Endothelial cell of umbilical vein (primary cell): ENCODE data around the gene SLC1A7. TPM values are rescaled to one million over a fixed set of nuclear protein-coding genes. Genes with fewer than 3 reads are reported as not detected.
A peak's percentile ranks its signal among the peaks of the same experiment; 100 is the strongest.

Experiments used
- BruUV-seq: library from RNA; stranded (reverse); fragments of 400-500 nt; replicated peaks from 2 replicates; lab custom pipeline; 2021; lab: Mats Ljungman, UMichigan
- CTCF ChIA-PET: fragments of 300-600, 350-600 bp; sonication (Branson Sonifier 250); formaldehyde crosslinking; loops from one replicate; lab custom pipeline; 2021; ENCODE audit warnings: antibody characterized with exemption, inconsistent platforms; lab: Charles Lee
- POLR2A ChIA-PET: fragments of 300-600, 350-600 bp; sonication (Branson Sonifier 250); formaldehyde crosslinking; loops from one replicate; lab custom pipeline; 2021; ENCODE audit warnings: antibody characterized with exemption, inconsistent platforms; lab: Charles Lee
- DNase-seq: peaks from one replicate; pipeline ENCODE4 v3.0.0-alpha.2; 2011; ENCODE audit warnings: low read depth, low spot score
- FAIRE-seq: peaks from 2 replicates; lab custom pipeline; 2011; peaks lifted over from hg19 to GRCh38; lab: Jason Lieb, UNC
- H2AFZ ChIP-seq: 2 replicates; pipeline ENCODE4 v1.6.0; 2012; ENCODE audit warnings: low read depth, low read length, control low read depth, inconsistent platforms
- H3K27ac ChIP-seq: 2 replicates; pipeline ENCODE4 v1.5.1; 2011; ENCODE audit warnings: low read depth, mild to moderate bottlenecking, control low read depth, low read length, moderate library complexity; ENCODE audit not compliant: insufficient read depth
- H3K27me3 ChIP-seq, 2 experiments: 2 replicates each; pipeline versions ENCODE4 v1.6.0 to v1.6.1; 2011; ENCODE audit warnings: low read length in 2 of 2, mixed read lengths in 1 of 2; ENCODE audit not compliant: control insufficient read depth in 2 of 2, insufficient read depth in 2 of 2
- H3K36me3 ChIP-seq, 2 experiments: 2 replicates in 1 of 2; 3 replicates in 1 of 2; pipeline ENCODE4 v1.5.1; 2011; ENCODE audit warnings: low read length in 2 of 2, mild to moderate bottlenecking in 1 of 2, moderate library complexity in 1 of 2; ENCODE audit not compliant: control insufficient read depth in 2 of 2, insufficient read depth in 2 of 2; ENCODE audit errors: extremely low read depth in 1 of 2
- H3K4me1 ChIP-seq: 3 replicates; pipeline ENCODE4 v1.5.1; 2011; ENCODE audit warnings: mild to moderate bottlenecking, low read length; ENCODE audit not compliant: control insufficient read depth, insufficient read depth; ENCODE audit errors: extremely low read depth
- H3K4me2 ChIP-seq: 2 replicates; pipeline ENCODE4 v1.6.1; 2011; ENCODE audit warnings: low read length, control low read depth, mixed read lengths; ENCODE audit not compliant: insufficient read depth
- H3K4me3 ChIP-seq, 3 experiments: fragments of 200-600 bp in 1 of 3; sonication (generic), shearing (Covaris generic) in 1 of 3; replicated peaks in 1 of 3; 2 replicates each; pipeline ENCODE4 v1.5.1; 2011 to 2016; ENCODE audit warnings: control low read depth in 3 of 3, low read length in 3 of 3, mild to moderate bottlenecking in 2 of 3, inconsistent platforms in 1 of 3, low read depth in 1 of 3, moderate library complexity in 1 of 3; ENCODE audit not compliant: insufficient read depth in 1 of 3
- H3K79me2 ChIP-seq: 2 replicates; pipeline ENCODE4 v1.6.0; 2012; ENCODE audit warnings: low read length, inconsistent platforms; ENCODE audit not compliant: control insufficient read depth, insufficient read depth
- H3K9ac ChIP-seq: replicated peaks from 2 replicates; pipeline ENCODE3; 2011; ENCODE audit warnings: low read length, control low read depth; ENCODE audit not compliant: insufficient read depth; ENCODE audit errors: extremely low read depth
- H3K9me1 ChIP-seq: replicated peaks from 3 replicates; pipeline ENCODE4 v1.6.0; 2011; ENCODE audit warnings: mild to moderate bottlenecking, low read length; ENCODE audit not compliant: control insufficient read depth, insufficient read depth; ENCODE audit errors: extremely low read depth
- H3K9me3 ChIP-seq: replicated peaks from 2 replicates; pipeline ENCODE4 v1.5.1; 2012; ENCODE audit warnings: low read length, inconsistent platforms; ENCODE audit not compliant: control insufficient read depth, insufficient read depth
- H4K20me1 ChIP-seq: replicated peaks from 2 replicates; pipeline ENCODE3; 2011; ENCODE audit warnings: mild to moderate bottlenecking, low read length; ENCODE audit not compliant: control insufficient read depth, insufficient read depth; ENCODE audit errors: extremely low read depth
- CTCF ChIP-seq, 2 donors: IDR thresholded peaks; 1 replicate in 1 of 2; 2 replicates in 1 of 2; pipeline ENCODE4 v1.5.1; 2011; ENCODE audit warnings: low read length in 2 of 2, mild to moderate bottlenecking in 2 of 2, moderate library complexity in 2 of 2, control low read depth in 1 of 2, inconsistent platforms in 1 of 2, low read depth in 1 of 2; ENCODE audit not compliant: insufficient read depth in 1 of 2; ENCODE audit errors: extremely low read depth in 1 of 2
- EZH2 ChIP-seq: IDR thresholded peaks from 2 replicates; pipeline ENCODE4 v1.6.1; 2012; ENCODE audit warnings: borderline replicate concordance, low read depth, mild to moderate bottlenecking, moderate library complexity, low read length, inconsistent platforms; ENCODE audit not compliant: severe bottlenecking
- FOS ChIP-seq: IDR thresholded peaks from 2 replicates; pipeline ENCODE4 v1.6.1; 2011; ENCODE audit warnings: mild to moderate bottlenecking, low read length, moderate library complexity, borderline replicate concordance; ENCODE audit not compliant: insufficient read depth
- GATA2 ChIP-seq: IDR thresholded peaks from 2 replicates; pipeline ENCODE4 v1.7.0; 2011; ENCODE audit warnings: low read depth, mild to moderate bottlenecking, moderate library complexity, mixed read lengths, low read length; ENCODE audit not compliant: insufficient read length, insufficient read depth
- JUN ChIP-seq: IDR thresholded peaks from 2 replicates; pipeline ENCODE4 v1.6.1; 2011; ENCODE audit warnings: borderline replicate concordance, low read depth; ENCODE audit not compliant: insufficient read length, insufficient read depth
- MYC ChIP-seq: IDR thresholded peaks from one replicate; pipeline ENCODE4 v1.6.1; 2011; ENCODE audit warnings: mild to moderate bottlenecking, low read depth, low read length
- POLR2AphosphoS5 ChIP-seq: IDR thresholded peaks from 2 replicates; pipeline ENCODE4 v1.6.1; 2012; ENCODE audit warnings: low read depth, mild to moderate bottlenecking, control low read depth, low read length, moderate library complexity; ENCODE audit not compliant: insufficient read depth
- dilution Hi-C: fragments of 300-500 bp; cut with MboI; formaldehyde crosslinking; loops from one replicate; pipeline ENCODE4 v1.15.0; 2019; ENCODE audit warnings: low sequenced_read_pairs; ENCODE audit not compliant: extremely low pct_ligation_motif_present
- intact Hi-C: fragments of 100-400 bp; cut with micrococcal nuclease; formaldehyde crosslinking; loops from one replicate; pipeline ENCODE4 v1.10.0; 2022
- polyA plus RNA-seq, 4 experiments: library from polyadenylated mRNA; depleted of rRNA in 3 of 4; stranded (reverse) in 3 of 4; unstranded in 1 of 4; fragments of >200 nt; gene quantifications; 2 replicates each; pipeline versions ENCODE4 v1.2.1 to v1.2.3, GENCODE V29; 2011 to 2012; ENCODE audit warnings: missing spikeins in 1 of 4
- total RNA-seq: library from RNA; stranded (reverse); gene quantifications from 2 replicates; pipeline ENCODE4 v1.2.3, GENCODE V29; 2021

SLC1A7 gene
- total and polyA plus RNA-seq, 2 donors (not counting 3 experiments of a cell fraction or from before 2014, with no cell fraction given): not detected

GRCh38 chr1:53148123-53148522 is 5.7 kb upstream of the SLC1A7 start:
- Histone ChIP-seq H3K4me2 (no peak overlapping the region), H3K9ac (no peak overlapping the region), H3K4me3 (no peak overlapping the region), H4K20me1 (no peaks in the 10 kb centered on the region), H3K79me2 (no peaks in the 10 kb centered on the region), H3K36me3 (no peaks in the 10 kb centered on the region), H3K9me1 (peaks cover 2% of the 10 kb centered on the region), H3K27me3 (peaks cover 0 to 5% of the 10 kb centered on the region in 2 experiments), H3K9me3 (no peaks in the 10 kb centered on the region), H3K27ac (no peak overlapping the region), H2AFZ (no peak overlapping the region), H3K4me1 (no peaks in the 10 kb centered on the region)
- POLR2A ChIA-PET: no interaction called here
- CTCF ChIA-PET: interaction anchor here (1.3 kb wide), 1 partner anchor 34 kb away, joined by 5 read pairs; no protein-coding TSS in a partner anchor
- BruUV-seq: no TSS peak
- dilution Hi-C loops (no loop called here), intact Hi-C loops (no loop called here)
- FAIRE-seq (no peak), DNase-seq (no peak)
- TF ChIP-seq GATA2 (peak; percentile 39), EZH2 (no peak), MYC (no peak), FOS (no peak), CTCF (IDR thresholded peaks at IDR 0.05; ENCODE audit: extremely low read depth in 1 of 2, insufficient read depth in 1 of 2, low read depth in 1 of 2, low read length in 2 of 2) (no peak), JUN (no peak), POLR2AphosphoS5 (no peak)
